H9 (cell line): Measurements from ENCODE around the gene KANSL1. TPM values are rescaled to one million over a fixed set of nuclear protein-coding genes. Genes with fewer than 3 reads are reported as not detected.

Experiments used
- DNase-seq: peaks from one replicate; pipeline ENCODE4 v3.0.0-alpha.2; 2017
- H2AFZ ChIP-seq: one replicate; pipeline ENCODE4 v1.6.1; 2013; ENCODE audit warnings: mild to moderate bottlenecking, low read length, control low read depth, moderate library complexity
- H2AK5ac ChIP-seq: 2 replicates; pipeline ENCODE4 v1.6.1; 2013; ENCODE audit warnings: low read length, control low read depth, mixed read lengths; ENCODE audit not compliant: insufficient read length
- H2BK120ac ChIP-seq: one replicate; pipeline ENCODE4 v1.6.1; 2013; ENCODE audit warnings: low read depth, mild to moderate bottlenecking, low read length, control low read depth, inconsistent platforms; ENCODE audit not compliant: poor library complexity, severe bottlenecking
- H2BK12ac ChIP-seq: 2 replicates; pipeline ENCODE4 v1.6.1; 2013; ENCODE audit warnings: low read length, control low read depth, mixed read lengths, low read depth; ENCODE audit not compliant: insufficient read length
- H2BK15ac ChIP-seq: 2 replicates; pipeline ENCODE4 v1.6.1; 2013; ENCODE audit warnings: low read depth, low read length, control low read depth
- H2BK20ac ChIP-seq: one replicate; pipeline ENCODE4 v1.6.1; 2013; ENCODE audit warnings: low read depth, mild to moderate bottlenecking, low read length, control low read depth, inconsistent platforms; ENCODE audit not compliant: poor library complexity, severe bottlenecking
- H2BK5ac ChIP-seq: 2 replicates; pipeline ENCODE4 v1.6.1; 2013; ENCODE audit warnings: low read length, control low read depth, mixed read lengths; ENCODE audit not compliant: insufficient read length
- H3K14ac ChIP-seq: 2 replicates; pipeline ENCODE4 v1.6.1; 2013; ENCODE audit warnings: low read length, control low read depth; ENCODE audit not compliant: insufficient read depth
- H3K18ac ChIP-seq: 2 replicates; pipeline ENCODE4 v1.6.1; 2013; ENCODE audit warnings: low read depth, mild to moderate bottlenecking, mixed read lengths, low read length, control low read depth; ENCODE audit not compliant: insufficient read length
- H3K23ac ChIP-seq: 2 replicates; pipeline ENCODE4 v1.6.1; 2013; ENCODE audit warnings: low read length, control low read depth, mixed read lengths, low read depth; ENCODE audit not compliant: insufficient read length
- H3K23me2 ChIP-seq: 2 replicates; pipeline ENCODE4 v1.6.1; 2013; ENCODE audit warnings: low read depth, mild to moderate bottlenecking, mixed read lengths, low read length, control low read depth; ENCODE audit not compliant: insufficient read length, poor library complexity, severe bottlenecking
- H3K27ac ChIP-seq: 2 replicates; pipeline ENCODE4 v1.5.1; 2013; ENCODE audit warnings: low read length, control low read depth, mixed read lengths, low read depth; ENCODE audit not compliant: insufficient read length
- H3K27me3 ChIP-seq: 2 replicates; pipeline ENCODE4 v1.6.1; 2013; ENCODE audit warnings: low read length, control low read depth, inconsistent platforms; ENCODE audit not compliant: insufficient read depth
- H3K4ac ChIP-seq: 2 replicates; pipeline ENCODE4 v1.6.1; 2013; ENCODE audit warnings: low read depth, mild to moderate bottlenecking, control low read depth, inconsistent platforms, low read length, moderate library complexity
- H3K4me1 ChIP-seq: 2 replicates; pipeline ENCODE4 v1.6.1; 2013; ENCODE audit warnings: low read length, control low read depth, inconsistent platforms; ENCODE audit not compliant: insufficient read depth
- H3K4me2 ChIP-seq: 2 replicates; pipeline ENCODE4 v1.6.1; 2013; ENCODE audit warnings: low read length, control low read depth, mixed read lengths; ENCODE audit not compliant: insufficient read length, insufficient read depth
- H3K56ac ChIP-seq: 2 replicates; pipeline ENCODE4 v1.6.1; 2013; ENCODE audit warnings: low read depth, mild to moderate bottlenecking, mixed read lengths, low read length, control low read depth; ENCODE audit not compliant: insufficient read length
- H3K79me1 ChIP-seq: 2 replicates; pipeline ENCODE4 v1.6.1; 2013; ENCODE audit warnings: low read depth, mild to moderate bottlenecking, moderate library complexity, low read length, control low read depth, inconsistent platforms; ENCODE audit not compliant: insufficient read depth, poor library complexity, severe bottlenecking
- H3K79me2 ChIP-seq: 2 replicates; pipeline ENCODE4 v1.6.1; 2013; ENCODE audit warnings: low read length, control low read depth, inconsistent platforms; ENCODE audit not compliant: insufficient read depth
- H3K9ac ChIP-seq: 2 replicates; pipeline ENCODE4 v1.6.1; 2013; ENCODE audit warnings: low read length, control low read depth, mixed read lengths; ENCODE audit not compliant: insufficient read length; ENCODE audit errors: extremely low read depth
- H3K9me3 ChIP-seq: one replicate; pipeline ENCODE4 v1.6.1; 2013; ENCODE audit warnings: low read depth, low read length, inconsistent platforms; ENCODE audit not compliant: control insufficient read depth
- H3T11ph ChIP-seq: one replicate; pipeline ENCODE4 v1.6.1; 2013; ENCODE audit warnings: mild to moderate bottlenecking, low read length, control low read depth, inconsistent platforms
- H4K20me1 ChIP-seq: one replicate; pipeline ENCODE4 v1.6.1; 2013; ENCODE audit not compliant: control insufficient read depth, insufficient read length, insufficient read depth
- H4K5ac ChIP-seq: 2 replicates; pipeline ENCODE4 v1.6.1; 2013; ENCODE audit warnings: low read depth, mild to moderate bottlenecking, mixed read lengths, low read length, control low read depth; ENCODE audit not compliant: insufficient read length
- H4K8ac ChIP-seq: replicated peaks from 2 replicates; pipeline ENCODE4 v1.6.1; 2013; ENCODE audit warnings: low read length, control low read depth, mixed read lengths, low read depth; ENCODE audit not compliant: insufficient read length
- H4K91ac ChIP-seq: 2 replicates; pipeline ENCODE4 v1.6.1; 2013; ENCODE audit warnings: low read depth, mild to moderate bottlenecking, moderate library complexity, mixed read lengths, low read length, control low read depth; ENCODE audit not compliant: insufficient read length
- H3K27ac Mint-ChIP-seq, 3 experiments: 2 replicates in 2 of 3; 3 replicates in 1 of 3; pipeline ENCODE4 v1.8.0; 2020 to 2021; ENCODE audit warnings: mixed read lengths in 3 of 3, mild to moderate bottlenecking in 1 of 3, moderate library complexity in 1 of 3
- H3K27me3 Mint-ChIP-seq: 2 replicates; pipeline ENCODE4 v1.8.0; 2021; ENCODE audit warnings: low read depth, mild to moderate bottlenecking, moderate library complexity, mixed read lengths
- H3K36me3 Mint-ChIP-seq, 3 experiments: 2 replicates in 2 of 3; 3 replicates in 1 of 3; pipeline ENCODE4 v1.8.0; 2020 to 2021; ENCODE audit warnings: low read depth in 3 of 3, mixed read lengths in 3 of 3; ENCODE audit not compliant: insufficient read depth in 1 of 3
- H3K4me1 Mint-ChIP-seq, 2 experiments: 2 replicates each; pipeline ENCODE4 v1.8.0; 2020; ENCODE audit warnings: mixed read lengths in 2 of 2
- H3K4me3 Mint-ChIP-seq, 2 experiments: 2 replicates in 1 of 2; 3 replicates in 1 of 2; pipeline ENCODE4 v1.8.0; 2020 to 2021; ENCODE audit warnings: mild to moderate bottlenecking in 2 of 2, mixed read lengths in 2 of 2, moderate library complexity in 1 of 2
- H3K9me3 Mint-ChIP-seq, 2 experiments: 2 replicates in 1 of 2; 3 replicates in 1 of 2; pipeline ENCODE4 v1.8.0; 2020; ENCODE audit warnings: mild to moderate bottlenecking in 2 of 2, mixed read lengths in 2 of 2, moderate library complexity in 1 of 2
- CTCF ChIP-seq: fragments of 200-600 bp; sonication (generic); conservative IDR thresholded peaks from 3 replicates; pipeline ENCODE4 v1.8.0; 2021; ENCODE audit warnings: antibody characterized with exemption, mild to moderate bottlenecking
- WGBS: extraction: QIAGEN DNeasy Blood & Tissue Kit; methylation state at CpG from one replicate; pipeline ENCODE4 v1.1.7; 2013; ENCODE audit warnings: missing lambda C conversion rate, low lambda C conversion rate, mixed read lengths; ENCODE audit not compliant: insufficient read length; ENCODE audit errors: extremely low coverage; 5-methylcytosine and 5-hydroxymethylcytosine counted together
- total RNA-seq: library from RNA; stranded (reverse); gene quantifications from 2 replicates; pipeline ENCODE4 v1.2.1, GENCODE V29; 2021

KANSL1 gene
- total RNA-seq, 1 experiment from 2014 or later, result 114 TPM

GRCh38 chr17:46061435-46061834 is 131.8 kb downstream of the KANSL1 start:
- Histone ChIP-seq H3K79me2 (no peaks in the 10 kb centered on the region), H3K4ac (no peak overlapping the region), H3K18ac (no peak overlapping the region), H3K23ac (no peak overlapping the region), H3K56ac (no peak overlapping the region), H4K8ac (no peak overlapping the region), H2BK15ac (no peak overlapping the region), H4K91ac (no peak overlapping the region), H3K27me3 (no peaks in the 10 kb centered on the region), H3T11ph (no peak overlapping the region), H3K9ac (no peak overlapping the region), H2BK12ac (no peak overlapping the region), H3K27ac (no peak overlapping the region), H3K4me1 (peaks cover 5% of the 10 kb centered on the region), H2BK5ac (no peak overlapping the region), H3K4me2 (no peak overlapping the region), H3K9me3 (no peaks in the 10 kb centered on the region), H2AFZ (no peak overlapping the region), H2BK20ac (no peak overlapping the region), H3K23me2 (no peaks in the 10 kb centered on the region), H4K5ac (no peak overlapping the region), H2BK120ac (no peak overlapping the region), H2AK5ac (no peak overlapping the region), H4K20me1 (no peaks in the 10 kb centered on the region), H3K79me1 (no peaks in the 10 kb centered on the region), H3K14ac (no peak overlapping the region)
- no peak for DNase-seq
- Mint-ChIP-seq H3K27me3 (no peaks in the 10 kb centered on the region), H3K27ac (0 out of 7 replicates have a peak overlapping the region, but pooled peaks of 1 of the 3 experiments have one; percentile 67), H3K4me1 (peaks cover 32 to 36% of the 10 kb centered on the region in 2 experiments), H3K4me3 (no peak overlapping the region; a peak in 1 of 5 replicates), H3K36me3 (peaks cover 18 to 59% (median 45%) of the 10 kb centered on the region in 3 experiments; a peak in 6 of 7 replicates), H3K9me3 (no peaks in the 10 kb centered on the region)
- peak; percentile 59 for TF ChIP-seq CTCF
- no CpG with 5 or more reads among the region's 5 CpGs for WGBS
